Astrocyte (in vitro differentiated cells and primary cell): ENCODE data around the gene AP1M1. TPM values are rescaled to one million over a fixed set of nuclear protein-coding genes. Genes with fewer than 3 reads are reported as not detected.

Experiments
- DNase-seq: peaks from one replicate; pipeline ENCODE4 v3.0.0-alpha.2; 2010; ENCODE audit warnings: low read depth
- FAIRE-seq: peaks from 2 replicates; lab custom pipeline; 2011; peaks lifted over from hg19 to GRCh38; lab: Jason Lieb, UNC
- H2AFZ ChIP-seq: 2 replicates; pipeline ENCODE4 v1.6.0; 2012; ENCODE audit warnings: low read depth, low read length, inconsistent platforms
- H3K27ac ChIP-seq: 2 replicates; pipeline ENCODE4 v1.5.1; 2011; ENCODE audit warnings: low read depth, low read length, inconsistent platforms
- H3K27me3 ChIP-seq: 2 replicates; pipeline ENCODE4 v1.6.0; 2011; ENCODE audit warnings: low read length, inconsistent platforms; ENCODE audit not compliant: insufficient read depth
- H3K36me3 ChIP-seq: 2 replicates; pipeline ENCODE4 v1.5.1; 2011; ENCODE audit warnings: low read length, inconsistent platforms; ENCODE audit not compliant: insufficient read depth
- H3K4me1 ChIP-seq: 2 replicates; pipeline ENCODE4 v1.5.1; 2011; ENCODE audit warnings: low read length, inconsistent platforms; ENCODE audit not compliant: insufficient read depth
- H3K4me2 ChIP-seq: 2 replicates; pipeline ENCODE4 v1.6.0; 2012; ENCODE audit warnings: low read length, inconsistent platforms
- H3K4me3 ChIP-seq: 2 replicates; pipeline ENCODE4 v1.5.1; 2011; ENCODE audit warnings: low read depth, mild to moderate bottlenecking, low read length, inconsistent platforms; ENCODE audit not compliant: insufficient read depth
- H3K79me2 ChIP-seq: 2 replicates; pipeline ENCODE4 v1.6.0; 2012; ENCODE audit warnings: mild to moderate bottlenecking, low read length, inconsistent platforms; ENCODE audit not compliant: insufficient read depth
- H3K9ac ChIP-seq: 2 replicates; pipeline ENCODE4 v1.6.0; 2012; ENCODE audit warnings: mild to moderate bottlenecking, low read length, inconsistent platforms
- H3K9me3 ChIP-seq: 2 replicates; pipeline ENCODE4 v1.5.1; 2012; ENCODE audit warnings: low read depth, mild to moderate bottlenecking, low read length, inconsistent platforms; ENCODE audit not compliant: insufficient read depth
- H4K20me1 ChIP-seq: 2 replicates; pipeline ENCODE4 v1.6.0; 2012; ENCODE audit warnings: low read length, inconsistent platforms; ENCODE audit not compliant: insufficient read depth
- H3K27ac Mint-ChIP-seq: one replicate; pipeline ENCODE4 v1.8.0; 2021; ENCODE audit warnings: mild to moderate bottlenecking, mixed read lengths; ENCODE audit not compliant: unreplicated experiment
- H3K27me3 Mint-ChIP-seq: one replicate; pipeline ENCODE4 v1.8.0; 2021; ENCODE audit warnings: low read depth, mixed read lengths; ENCODE audit not compliant: unreplicated experiment
- H3K36me3 Mint-ChIP-seq: one replicate; pipeline ENCODE4 v1.8.0; 2021; ENCODE audit warnings: low read depth, mixed read lengths; ENCODE audit not compliant: unreplicated experiment
- H3K4me1 Mint-ChIP-seq: one replicate; pipeline ENCODE4 v1.8.0; 2021; ENCODE audit warnings: low read depth, mixed read lengths; ENCODE audit not compliant: unreplicated experiment
- H3K4me3 Mint-ChIP-seq: one replicate; pipeline ENCODE4 v1.8.0; 2021; ENCODE audit warnings: mild to moderate bottlenecking, moderate library complexity, mixed read lengths; ENCODE audit not compliant: unreplicated experiment
- H3K9me3 Mint-ChIP-seq: one replicate; pipeline ENCODE4 v1.8.0; 2021; ENCODE audit warnings: mild to moderate bottlenecking, mixed read lengths; ENCODE audit not compliant: unreplicated experiment
- CTCF ChIP-seq: IDR thresholded peaks from 2 replicates; pipeline ENCODE4 v1.5.1; 2011; ENCODE audit warnings: low read depth, mild to moderate bottlenecking, inconsistent platforms, low read length, moderate library complexity; ENCODE audit not compliant: insufficient read depth
- EZH2 ChIP-seq: IDR thresholded peaks from 2 replicates; pipeline ENCODE4 v1.6.1; 2012; ENCODE audit warnings: mild to moderate bottlenecking, low read length, inconsistent platforms; ENCODE audit not compliant: insufficient read depth
- total RNA-seq: library from RNA; stranded (reverse); gene quantifications from 2 replicates; pipeline ENCODE4 v1.2.1, GENCODE V29; 2021

The AP1M1 gene
- total RNA-seq, 1 donor from 2014 or later, result 87.6 TPM

- peaks cover 15% of the 10 kb centered on the region for H3K36me3 ChIP-seq
- H3K9ac ChIP-seq, result no peak overlapping the region
- H4K20me1 ChIP-seq, result peaks cover 24% of the 10 kb centered on the region
- no peak overlapping the region for H3K4me3 ChIP-seq
- Mint-ChIP-seq H3K27me3 (no peaks in the 10 kb centered on the region), H3K4me1 (peaks cover 2% of the 10 kb centered on the region), H3K4me3 (no peak overlapping the region), H3K27ac (no peak overlapping the region), H3K9me3 (no peaks in the 10 kb centered on the region), H3K36me3 (peaks cover 32% of the 10 kb centered on the region)
- no peak for DNase-seq
- TF ChIP-seq CTCF, result no peak
- TF ChIP-seq EZH2, result no peak
- no peak overlapping the region for H3K27ac ChIP-seq
- no peaks in the 10 kb centered on the region for H3K27me3 ChIP-seq
- no peak for FAIRE-seq
- no peaks in the 10 kb centered on the region for H3K79me2 ChIP-seq
- H3K9me3 ChIP-seq, result no peaks in the 10 kb centered on the region
- no peak overlapping the region for H3K4me2 ChIP-seq
- no peak overlapping the region for H2AFZ ChIP-seq
- no peaks in the 10 kb centered on the region for H3K4me1 ChIP-seq
Measured at GRCh38 chr19:16233836-16234551, 36.3 kb downstream of the AP1M1 start.

GRCh38 chr19:16234552-16235445 is 37.1 kb downstream of the AP1M1 start:
- no peak for DNase-seq
- Mint-ChIP-seq H3K27me3 (no peaks in the 10 kb centered on the region), H3K27ac (no peak overlapping the region), H3K9me3 (peaks cover 2% of the 10 kb centered on the region), H3K4me3 (no peak overlapping the region), H3K36me3 (peaks cover 28% of the 10 kb centered on the region), H3K4me1 (peaks cover 2% of the 10 kb centered on the region)
- no peak for FAIRE-seq
- H3K9me3 ChIP-seq, result no peaks in the 10 kb centered on the region
- H3K4me1 ChIP-seq, result no peaks in the 10 kb centered on the region
- H3K9ac ChIP-seq, result no peak overlapping the region
- H3K27ac ChIP-seq, result no peak overlapping the region
- TF ChIP-seq CTCF, result no peak
- TF ChIP-seq EZH2, result no peak
- no peaks in the 10 kb centered on the region for H3K27me3 ChIP-seq
- H3K79me2 ChIP-seq, result no peaks in the 10 kb centered on the region
- peaks cover 9% of the 10 kb centered on the region for H3K36me3 ChIP-seq
- no peak overlapping the region for H3K4me3 ChIP-seq
- H3K4me2 ChIP-seq, result no peak overlapping the region
- no peak overlapping the region for H2AFZ ChIP-seq
- H4K20me1 ChIP-seq, result peaks cover 21% of the 10 kb centered on the region
